Endothelial cell of umbilical vein (primary cell): ENCODE measurements around the gene HNRNPA2B1.

Source experiments
- POLR2A ChIP-seq: IDR thresholded peaks from 2 replicates; pipeline ENCODE4 v1.6.1; 2012; ENCODE audit warnings: low read depth, mild to moderate bottlenecking, control low read depth, low read length
- TF ChIP-seq, protein P1 (sequence below): IDR thresholded peaks from 2 replicates; pipeline ENCODE4 v1.6.1; 2011; ENCODE audit not compliant: insufficient read depth, insufficient read length

DNA sequence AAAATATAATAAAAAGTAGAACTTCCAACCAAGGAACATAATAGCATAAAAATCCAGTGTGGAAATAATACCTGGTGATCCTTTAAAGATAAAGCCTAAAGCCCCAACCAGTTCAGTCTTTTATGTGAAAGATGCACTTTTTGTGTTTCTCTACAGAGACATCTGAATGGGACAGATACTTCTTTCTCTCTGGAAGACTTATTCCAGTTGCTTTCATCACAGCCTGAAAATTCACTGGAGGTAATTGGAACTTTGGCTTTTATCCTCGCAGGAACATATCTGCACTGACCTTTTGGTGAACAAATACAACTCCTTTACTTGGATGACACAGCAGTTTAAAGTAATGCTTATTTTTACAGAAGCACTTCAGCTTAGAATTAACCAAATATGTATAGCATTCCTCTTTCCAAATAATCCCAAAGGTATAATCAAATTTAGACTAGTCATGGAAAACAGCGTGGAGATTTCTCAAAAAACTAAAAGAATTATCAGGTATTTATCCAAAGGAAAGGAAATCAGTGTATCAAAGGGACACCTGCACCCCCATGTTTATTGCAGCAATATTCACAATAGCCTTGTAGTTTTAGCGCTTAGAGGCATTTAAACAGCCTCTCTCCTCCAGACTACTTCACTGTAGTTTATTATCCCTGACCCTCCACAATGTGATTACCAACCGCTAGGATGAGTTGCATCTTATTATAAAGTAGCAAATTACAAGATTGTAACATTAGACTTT lies 16.8 kb downstream of the HNRNPA2B1 start:
- TF ChIP-seq, protein P1, sequence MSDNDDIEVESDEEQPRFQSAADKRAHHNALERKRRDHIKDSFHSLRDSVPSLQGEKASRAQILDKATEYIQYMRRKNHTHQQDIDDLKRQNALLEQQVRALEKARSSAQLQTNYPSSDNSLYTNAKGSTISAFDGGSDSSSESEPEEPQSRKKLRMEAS = no peak
- TF ChIP-seq POLR2A = peak; percentile 40
